ENCODE measurements around the gene MCTP1. TPM values are rescaled to one million over a fixed set of nuclear protein-coding genes. Genes with fewer than 3 reads are reported as not detected.

The MCTP1 gene
- total RNA-seq, 4 donors from 2014 or later: 3.3 to 31.4 (median 13.4) TPM

DNA sequence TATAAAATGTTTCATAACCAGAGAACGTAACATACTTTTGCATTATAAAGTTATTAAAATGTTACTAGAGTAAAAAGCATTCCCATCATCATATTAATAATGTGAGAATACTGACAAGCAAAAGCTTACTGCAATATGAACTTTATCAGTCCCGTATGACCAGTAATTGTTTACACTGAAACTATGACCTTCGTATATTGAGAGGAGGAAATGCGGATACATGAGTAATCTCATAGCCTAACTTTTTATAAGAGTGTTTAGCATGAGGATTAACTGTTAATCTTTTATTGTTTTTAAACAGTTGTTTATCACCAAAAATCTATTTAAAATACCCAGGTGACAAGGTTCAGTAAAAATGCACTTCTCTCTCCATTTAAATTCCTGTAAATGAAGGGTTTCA, 394.0 kb downstream of the MCTP1 start:
- in situ Hi-C loops (cut with MboI; ENCODE audit: low pct_ligation_motif_present in 1 of 4, low pct_unique_long_range_greater_than_20kb in 1 of 4, low sequenced_read_pairs in 3 of 4) (no loop called here), intact Hi-C loops (cut with DNase I; ENCODE audit: low total_unique reads) (no loop called here)
- no peak for DNase-seq
- no peaks in the 10 kb centered on the region for H3K27me3 ChIP-seq
- TF ChIP-seq, protein P1, sequence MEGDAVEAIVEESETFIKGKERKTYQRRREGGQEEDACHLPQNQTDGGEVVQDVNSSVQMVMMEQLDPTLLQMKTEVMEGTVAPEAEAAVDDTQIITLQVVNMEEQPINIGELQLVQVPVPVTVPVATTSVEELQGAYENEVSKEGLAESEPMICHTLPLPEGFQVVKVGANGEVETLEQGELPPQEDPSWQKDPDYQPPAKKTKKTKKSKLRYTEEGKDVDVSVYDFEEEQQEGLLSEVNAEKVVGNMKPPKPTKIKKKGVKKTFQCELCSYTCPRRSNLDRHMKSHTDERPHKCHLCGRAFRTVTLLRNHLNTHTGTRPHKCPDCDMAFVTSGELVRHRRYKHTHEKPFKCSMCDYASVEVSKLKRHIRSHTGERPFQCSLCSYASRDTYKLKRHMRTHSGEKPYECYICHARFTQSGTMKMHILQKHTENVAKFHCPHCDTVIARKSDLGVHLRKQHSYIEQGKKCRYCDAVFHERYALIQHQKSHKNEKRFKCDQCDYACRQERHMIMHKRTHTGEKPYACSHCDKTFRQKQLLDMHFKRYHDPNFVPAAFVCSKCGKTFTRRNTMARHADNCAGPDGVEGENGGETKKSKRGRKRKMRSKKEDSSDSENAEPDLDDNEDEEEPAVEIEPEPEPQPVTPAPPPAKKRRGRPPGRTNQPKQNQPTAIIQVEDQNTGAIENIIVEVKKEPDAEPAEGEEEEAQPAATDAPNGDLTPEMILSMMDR (IDR thresholded peaks at IDR 0.05): no peak
- TF ChIP-seq POLR2A (IDR thresholded peaks at IDR 0.05) (no peak), POLR2AphosphoS5 (IDR thresholded peaks at IDR 0.05) (no peak), EP300 (IDR thresholded peaks at IDR 0.05; ENCODE audit: low read depth) (no peak)
- H3K9me3 ChIP-seq: no peaks in the 10 kb centered on the region
- H3K4me1 ChIP-seq: no peaks in the 10 kb centered on the region
- H3K36me3 ChIP-seq: no peaks in the 10 kb centered on the region
- WGBS, 2 donors (ENCODE audit: low coverage in 1 of 2): 45 to 55% methylated on average over 4 of the region's 4 CpGs
- H3K4me3 ChIP-seq: no peak overlapping the region
- H3K27ac ChIP-seq: no peak overlapping the region

DNA sequence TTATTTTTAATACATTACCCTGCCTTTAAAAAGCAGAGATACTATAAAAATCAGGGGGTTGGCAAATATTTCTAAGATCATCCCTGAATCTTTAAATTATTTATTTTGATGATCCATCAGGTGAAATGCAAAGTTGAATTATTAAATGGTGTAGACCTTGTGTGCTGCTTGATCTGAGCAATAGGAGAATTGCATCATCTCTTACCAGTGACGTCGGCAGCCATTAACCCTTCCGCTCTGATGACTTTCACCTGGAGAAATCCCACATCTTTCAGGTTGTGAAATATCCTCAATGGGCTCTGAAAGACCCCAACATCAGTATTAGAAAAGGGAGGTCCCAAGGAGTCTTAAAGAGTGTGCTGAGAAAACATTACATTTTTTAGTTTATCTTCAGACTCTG, 396.2 kb downstream of the MCTP1 start:
- no peak overlapping the region for H3K4me3 ChIP-seq
- no peaks in the 10 kb centered on the region for H3K9me3 ChIP-seq
- WGBS, 2 donors (ENCODE audit: low coverage in 1 of 2): 74 to 87% methylated on average over 3 of the region's 3 CpGs
- no peaks in the 10 kb centered on the region for H3K36me3 ChIP-seq
- intact Hi-C loops (cut with DNase I; ENCODE audit: low total_unique reads) (no loop called here), in situ Hi-C loops (cut with MboI; ENCODE audit: low pct_ligation_motif_present in 1 of 4, low pct_unique_long_range_greater_than_20kb in 1 of 4, low sequenced_read_pairs in 3 of 4) (no loop called here)
- no peaks in the 10 kb centered on the region for H3K27me3 ChIP-seq
- TF ChIP-seq POLR2AphosphoS5 (IDR thresholded peaks at IDR 0.05): no peak
- TF ChIP-seq, protein P1 (IDR thresholded peaks at IDR 0.05): no peak
- TF ChIP-seq POLR2A (IDR thresholded peaks at IDR 0.05): no peak
- TF ChIP-seq EP300 (IDR thresholded peaks at IDR 0.05; ENCODE audit: low read depth): no peak
- no peak for DNase-seq
- no peaks in the 10 kb centered on the region for H3K4me1 ChIP-seq
- H3K27ac ChIP-seq: no peak overlapping the region

GRCh38 chr5:94885931-94886330, 399.0 kb downstream of the MCTP1 start:
- Histone ChIP-seq H3K4me1 (no peaks in the 10 kb centered on the region), H3K36me3 (no peaks in the 10 kb centered on the region), H3K27me3 (no peaks in the 10 kb centered on the region), H3K4me3 (no peak overlapping the region), H3K27ac (no peak overlapping the region), H3K9me3 (no peaks in the 10 kb centered on the region)
- no peak for TF ChIP-seq EP300 (IDR thresholded peaks at IDR 0.05; ENCODE audit: low read depth)
- TF ChIP-seq POLR2A (IDR thresholded peaks at IDR 0.05): no peak
- TF ChIP-seq, protein P1 (IDR thresholded peaks at IDR 0.05): no peak
- TF ChIP-seq POLR2AphosphoS5 (IDR thresholded peaks at IDR 0.05): no peak
- intact Hi-C loops (cut with DNase I; ENCODE audit: low total_unique reads): no loop called here
- 62 to 72% methylated on average over 2 of the region's 2 CpGs for WGBS, 2 donors (ENCODE audit: low coverage in 1 of 2)
- DNase-seq: no peak
- in situ Hi-C loops (cut with MboI; ENCODE audit: low pct_ligation_motif_present in 1 of 4, low pct_unique_long_range_greater_than_20kb in 1 of 4, low sequenced_read_pairs in 3 of 4): no loop called here

DNA sequence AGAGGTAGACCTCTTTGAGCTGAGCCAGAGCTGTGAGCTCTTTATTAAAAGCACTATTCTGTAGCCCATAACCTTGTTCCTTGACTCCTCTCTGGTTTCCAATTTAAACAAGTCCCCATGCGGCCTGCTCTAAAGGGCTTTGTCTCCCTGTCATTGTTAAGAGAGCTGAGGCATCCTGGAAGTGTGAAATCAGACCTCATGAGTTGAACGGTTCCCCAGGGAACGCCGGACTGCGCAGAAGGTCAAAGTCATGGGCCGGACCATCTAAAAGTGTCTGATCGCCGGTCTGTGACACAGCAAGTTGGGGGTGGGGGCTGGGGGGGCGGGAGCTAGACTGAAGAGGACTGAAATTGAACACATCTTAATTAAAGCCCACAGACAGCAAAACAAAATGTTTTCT, 400.6 kb downstream of the MCTP1 start:
- Histone ChIP-seq H3K4me3 (no peak overlapping the region), H3K4me1 (no peaks in the 10 kb centered on the region), H3K36me3 (no peaks in the 10 kb centered on the region), H3K27me3 (no peaks in the 10 kb centered on the region), H3K9me3 (no peaks in the 10 kb centered on the region), H3K27ac (no peak overlapping the region)
- DNase-seq: no peak
- intact Hi-C loops (cut with DNase I; ENCODE audit: low total_unique reads) (no loop called here), in situ Hi-C loops (cut with MboI; ENCODE audit: low pct_ligation_motif_present in 1 of 4, low pct_unique_long_range_greater_than_20kb in 1 of 4, low sequenced_read_pairs in 3 of 4) (no loop called here)
- TF ChIP-seq POLR2AphosphoS5 (IDR thresholded peaks at IDR 0.05): no peak
- TF ChIP-seq POLR2A (IDR thresholded peaks at IDR 0.05): no peak
- TF ChIP-seq, protein P1 (IDR thresholded peaks at IDR 0.05): no peak
- no peak for TF ChIP-seq EP300 (IDR thresholded peaks at IDR 0.05; ENCODE audit: low read depth)
- WGBS, 2 donors (ENCODE audit: low coverage in 1 of 2): 60 to 62% methylated on average over 8 to 9 of the region's 9 CpGs

All from transverse colon (tissue), 4 donors.